Right lobe of liver (tissue), 6 donors: ENCODE results near the gene HCN4. TPM values are rescaled to one million over a fixed set of nuclear protein-coding genes. Genes with fewer than 3 reads are reported as not detected.
A peak's percentile ranks its signal among the peaks of the same experiment; 100 is the strongest.

Experiments used
- ATAC-seq, 4 donors: fragments of 200-7000 bp; cut with Tn5 transposase; one replicate each; pipeline ENCODE4 v1.9.1; 2020; ENCODE audit warnings: mild to moderate bottlenecking in 4 of 4, moderate library complexity in 4 of 4
- DNase-seq, 3 donors: peaks; one replicate each; pipeline ENCODE4 v3.0.0-alpha.2; 2020
- H3K27ac ChIP-seq, 3 donors: fragments of 200-600 bp; one replicate each; pipeline ENCODE4 v1.8.0; 2022
- H3K27me3 ChIP-seq, 2 donors: fragments of 200-600 bp; one replicate each; pipeline ENCODE4 v1.8.0; 2022
- H3K36me3 ChIP-seq, 4 donors: fragments of 200-600 bp; sonication (generic) in 1 of 4; one replicate each; pipeline versions ENCODE4 v1.5.1 to v1.8.0; 2017 to 2022; ENCODE audit warnings: control low read depth in 1 of 4
- H3K4me1 ChIP-seq, 4 donors: fragments of 200-600 bp; sonication (generic) in 1 of 4; one replicate each; pipeline versions ENCODE4 v1.5.1 to v1.8.0; 2017 to 2022; ENCODE audit warnings: control low read depth in 1 of 4
- H3K4me3 ChIP-seq, 3 donors: fragments of 200-600 bp; one replicate each; pipeline ENCODE4 v1.8.0; 2022
- H3K9me3 ChIP-seq, 4 donors: fragments of 200-600 bp; sonication (generic) in 1 of 4; one replicate each; pipeline versions ENCODE4 v1.5.1 to v1.8.0; 2017 to 2022; ENCODE audit warnings: control low read depth in 1 of 4
- POLR2A ChIP-seq: fragments of 450-650 bp; IDR thresholded peaks from one replicate; pipeline ENCODE4 v1.6.1; 2017; ENCODE audit warnings: antibody characterized with exemption, mild to moderate bottlenecking
- WGBS: methylation state at CpG from one replicate; pipeline ENCODE4 v1.1.6; 2018; ENCODE audit warnings: low coverage, low lambda C conversion rate; ENCODE audit not compliant: insufficient coverage; ENCODE audit errors: missing lambda C conversion rate; 5-methylcytosine and 5-hydroxymethylcytosine counted together
- intact Hi-C, 2 donors: fragments of 100-400 bp; cut with DNase I; formaldehyde crosslinking; loops; one replicate each; pipeline versions ENCODE4 v1.11.2 to v1.14.1; 2022
- total RNA-seq, 6 experiments: library from RNA; depleted of rRNA in 2 of 6; stranded (reverse); fragments of >200 nt in 2 of 6; fragmentation: NEBNext Ultra II Directional in 3 of 6; extraction: Animal tissue kit (Norgen Biotek cat#: 25700) in 3 of 6; gene quantifications; one replicate each; pipeline versions ENCODE4 v1.1.0 to v1.2.4, GENCODE V29; 2016 to 2023
- TF ChIP-seq, protein P1 (sequence below), 4 donors: fragments of 200-600 bp in 3 of 4; fragments of 450-650 bp in 1 of 4; IDR thresholded peaks; one replicate each; pipeline versions ENCODE4 v1.5.1 to v1.8.0; 2016 to 2022; ENCODE audit warnings: antibody characterized with exemption in 4 of 4, mild to moderate bottlenecking in 2 of 4
- donor health status: DM: no; HTN: yes; CAD: no.
- donor health status: DM: no; HTN: no; CAD: no.
- donor health status: DM: no; HTN: no; CAD: no.
- donor health status: DM: no; HTN: yes; CAD: no.
- donor health status: DM: no; HTN: yes; CAD: no.

HCN4 gene
- total RNA-seq, 6 experiments from 2014 or later, result 0.06 TPM; not detected in 5

DNA sequence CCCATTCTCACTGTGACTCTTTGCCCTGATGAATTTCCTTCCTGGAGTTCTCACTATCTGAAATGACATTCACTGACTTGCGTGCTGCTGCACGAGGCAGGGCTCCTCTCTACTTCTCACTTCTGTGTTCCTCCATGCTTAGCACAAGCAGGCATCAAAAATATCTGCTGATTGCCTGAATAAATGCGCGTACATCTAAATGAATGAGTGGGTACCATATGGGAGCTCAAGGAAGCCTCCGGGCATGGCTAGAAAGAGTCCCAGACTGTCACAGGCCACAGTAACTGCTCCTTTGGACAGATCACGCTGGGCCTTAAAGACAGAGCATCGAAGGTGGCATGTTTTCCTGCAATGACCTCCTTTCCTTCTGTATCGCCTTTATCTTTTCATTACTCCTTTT is 31.6 kb downstream of the HCN4 start:
- Histone ChIP-seq H3K36me3 (no peaks in the 10 kb centered on the region), H3K27ac (no peak overlapping the region), H3K9me3 (no peaks in the 10 kb centered on the region), H3K4me3 (no peak overlapping the region), H3K27me3 (no peaks in the 10 kb centered on the region), H3K4me1 (no peaks in the 10 kb centered on the region)
- intact Hi-C loops, result no loop called here
- DNase-seq (no peak), ATAC-seq (no peak)
- 67% methylated on average over 8 of the region's 8 CpGs for WGBS
- no peak for TF ChIP-seq POLR2A
- TF ChIP-seq, protein P1, sequence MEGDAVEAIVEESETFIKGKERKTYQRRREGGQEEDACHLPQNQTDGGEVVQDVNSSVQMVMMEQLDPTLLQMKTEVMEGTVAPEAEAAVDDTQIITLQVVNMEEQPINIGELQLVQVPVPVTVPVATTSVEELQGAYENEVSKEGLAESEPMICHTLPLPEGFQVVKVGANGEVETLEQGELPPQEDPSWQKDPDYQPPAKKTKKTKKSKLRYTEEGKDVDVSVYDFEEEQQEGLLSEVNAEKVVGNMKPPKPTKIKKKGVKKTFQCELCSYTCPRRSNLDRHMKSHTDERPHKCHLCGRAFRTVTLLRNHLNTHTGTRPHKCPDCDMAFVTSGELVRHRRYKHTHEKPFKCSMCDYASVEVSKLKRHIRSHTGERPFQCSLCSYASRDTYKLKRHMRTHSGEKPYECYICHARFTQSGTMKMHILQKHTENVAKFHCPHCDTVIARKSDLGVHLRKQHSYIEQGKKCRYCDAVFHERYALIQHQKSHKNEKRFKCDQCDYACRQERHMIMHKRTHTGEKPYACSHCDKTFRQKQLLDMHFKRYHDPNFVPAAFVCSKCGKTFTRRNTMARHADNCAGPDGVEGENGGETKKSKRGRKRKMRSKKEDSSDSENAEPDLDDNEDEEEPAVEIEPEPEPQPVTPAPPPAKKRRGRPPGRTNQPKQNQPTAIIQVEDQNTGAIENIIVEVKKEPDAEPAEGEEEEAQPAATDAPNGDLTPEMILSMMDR (IDR thresholded peaks at IDR 0.05), result no peak

DNA sequence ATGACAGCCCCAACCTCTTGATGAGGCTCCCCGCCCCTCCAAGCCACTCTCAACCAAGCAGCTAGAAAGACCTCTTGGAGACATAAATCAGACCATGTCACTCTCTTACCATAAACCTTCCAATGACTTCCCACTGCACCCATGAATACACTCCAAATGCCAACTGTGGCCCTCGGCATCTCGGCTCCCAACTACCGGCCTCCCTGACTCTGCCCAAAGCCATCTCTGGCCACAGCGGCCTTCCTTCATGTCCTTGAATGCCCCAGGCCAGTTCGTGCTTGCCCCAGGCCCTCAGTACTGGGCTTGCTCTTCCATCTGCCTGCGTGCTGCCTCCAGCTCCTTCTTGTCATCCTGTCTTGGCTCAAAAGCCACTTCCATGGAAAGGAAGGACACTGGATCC is 32.0 kb downstream of the HCN4 start:
- Histone ChIP-seq H3K36me3 (no peaks in the 10 kb centered on the region), H3K4me3 (no peak overlapping the region), H3K4me1 (no peaks in the 10 kb centered on the region), H3K9me3 (no peaks in the 10 kb centered on the region), H3K27ac (no peak overlapping the region), H3K27me3 (no peaks in the 10 kb centered on the region)
- ATAC-seq (no peak), DNase-seq (peak in 1 of 3 donors; percentile 27)
- WGBS, result 60% methylated on average over 6 of the region's 7 CpGs
- intact Hi-C loops, result no loop called here
- no peak for TF ChIP-seq POLR2A
- TF ChIP-seq, protein P1 (IDR thresholded peaks at IDR 0.05), result no peak

GRCh38 chr15:73335471-73335870 is 33.3 kb downstream of the HCN4 start:
- DNase-seq (peak in 2 of 3 donors; percentile 6 to 25), ATAC-seq (no peak)
- intact Hi-C loops, result no loop called here
- H3K27me3 ChIP-seq, result no peaks in the 10 kb centered on the region
- no CpG with 5 or more reads among the region's 5 CpGs for WGBS
- H3K4me1 ChIP-seq, result no peaks in the 10 kb centered on the region
- H3K4me3 ChIP-seq, result no peak overlapping the region
- H3K9me3 ChIP-seq, result no peaks in the 10 kb centered on the region
- TF ChIP-seq POLR2A, result no peak
- TF ChIP-seq, protein P1 (IDR thresholded peaks at IDR 0.05), result no peak
- H3K36me3 ChIP-seq, result no peaks in the 10 kb centered on the region
- H3K27ac ChIP-seq, result no peak overlapping the region

DNA sequence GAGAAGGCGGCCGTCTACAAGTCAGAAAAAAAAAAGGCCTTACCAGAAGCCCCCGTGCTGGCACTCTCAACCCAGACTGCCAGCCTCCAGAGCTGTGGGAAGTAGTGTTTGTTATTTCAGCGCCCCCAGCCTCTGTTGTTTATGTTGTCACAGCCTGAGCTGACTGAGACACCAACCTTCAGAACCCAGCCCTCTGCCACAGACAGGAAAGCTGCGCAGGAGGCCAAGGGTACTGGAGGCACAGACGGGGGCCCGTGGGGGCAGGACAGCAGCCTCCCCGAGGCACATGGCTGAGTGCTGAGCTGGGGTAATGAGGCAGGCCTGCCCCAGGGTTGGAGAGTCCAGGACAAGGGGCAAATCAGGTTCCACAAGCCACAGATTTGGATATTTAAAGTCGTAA is 33.7 kb downstream of the HCN4 start:
- no peaks in the 10 kb centered on the region for H3K27me3 ChIP-seq
- no peak overlapping the region for H3K4me3 ChIP-seq
- WGBS, result 0% methylated on average over 1 of the region's 9 CpGs
- intact Hi-C loops, result no loop called here
- H3K36me3 ChIP-seq, result no peaks in the 10 kb centered on the region
- TF ChIP-seq, protein P1 (IDR thresholded peaks at IDR 0.05), result no peak
- TF ChIP-seq POLR2A, result no peak
- H3K27ac ChIP-seq, result no peak overlapping the region
- no peaks in the 10 kb centered on the region for H3K9me3 ChIP-seq
- no peaks in the 10 kb centered on the region for H3K4me1 ChIP-seq
- ATAC-seq, result no peak
- DNase-seq, result peak in 2 of 3 donors; percentile 3 to 38

- Histone ChIP-seq H3K27ac (no peak overlapping the region), H3K4me3 (no peak overlapping the region), H3K36me3 (no peaks in the 10 kb centered on the region), H3K27me3 (no peaks in the 10 kb centered on the region), H3K9me3 (no peaks in the 10 kb centered on the region), H3K4me1 (no peaks in the 10 kb centered on the region)
- ATAC-seq, result no peak
- intact Hi-C loops, result no loop called here
- WGBS, result 60% methylated on average over 1 of the region's 6 CpGs
- peak in 1 of 3 donors; percentile 8 for DNase-seq
- TF ChIP-seq, protein P1 (IDR thresholded peaks at IDR 0.05), result no peak
- TF ChIP-seq POLR2A, result no peak
These were observed 34.7 kb downstream of the HCN4 start for GRCh38 chr15:73334086-73334485.
